LNCaP clone FGC (cell line): Measurements from ENCODE around the gene GUK1.

Experiments
- DNase-seq: peaks from one replicate; pipeline ENCODE4 v3.0.0-alpha.2; 2011; ENCODE audit warnings: low read depth
- H3K4me3 ChIP-seq: 2 replicates; pipeline ENCODE4 v1.5.1; 2011; ENCODE audit warnings: mild to moderate bottlenecking, low read depth, low read length, control low read depth
- TF ChIP-seq, protein P1 (sequence below): IDR thresholded peaks from 2 replicates; pipeline ENCODE4 v1.5.1; 2012; ENCODE audit warnings: mild to moderate bottlenecking; ENCODE audit not compliant: control insufficient read depth, insufficient read depth; ENCODE audit errors: extremely low read depth

GUK1 gene

DNA sequence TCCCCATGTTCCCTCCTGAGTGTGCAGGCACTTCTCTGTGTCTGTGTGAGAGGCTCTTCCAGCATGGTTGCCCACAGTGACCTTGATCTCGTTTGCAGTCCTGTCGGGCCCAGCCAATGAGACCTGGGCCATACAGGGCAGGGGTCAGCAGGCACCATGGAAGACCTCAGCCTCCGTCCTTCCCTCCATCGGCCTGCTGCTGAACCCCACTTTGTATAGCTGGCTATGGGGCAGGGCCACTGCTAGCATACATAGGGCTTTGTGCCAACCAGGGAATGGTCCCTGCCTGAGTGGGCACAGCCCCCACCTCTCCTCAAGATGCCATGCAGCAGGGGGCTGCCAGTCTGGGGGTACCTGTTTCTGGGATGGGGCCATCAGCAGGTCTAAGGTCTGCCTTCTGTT lies 40.7 kb upstream of the GUK1 start:
- TF ChIP-seq, protein P1, sequence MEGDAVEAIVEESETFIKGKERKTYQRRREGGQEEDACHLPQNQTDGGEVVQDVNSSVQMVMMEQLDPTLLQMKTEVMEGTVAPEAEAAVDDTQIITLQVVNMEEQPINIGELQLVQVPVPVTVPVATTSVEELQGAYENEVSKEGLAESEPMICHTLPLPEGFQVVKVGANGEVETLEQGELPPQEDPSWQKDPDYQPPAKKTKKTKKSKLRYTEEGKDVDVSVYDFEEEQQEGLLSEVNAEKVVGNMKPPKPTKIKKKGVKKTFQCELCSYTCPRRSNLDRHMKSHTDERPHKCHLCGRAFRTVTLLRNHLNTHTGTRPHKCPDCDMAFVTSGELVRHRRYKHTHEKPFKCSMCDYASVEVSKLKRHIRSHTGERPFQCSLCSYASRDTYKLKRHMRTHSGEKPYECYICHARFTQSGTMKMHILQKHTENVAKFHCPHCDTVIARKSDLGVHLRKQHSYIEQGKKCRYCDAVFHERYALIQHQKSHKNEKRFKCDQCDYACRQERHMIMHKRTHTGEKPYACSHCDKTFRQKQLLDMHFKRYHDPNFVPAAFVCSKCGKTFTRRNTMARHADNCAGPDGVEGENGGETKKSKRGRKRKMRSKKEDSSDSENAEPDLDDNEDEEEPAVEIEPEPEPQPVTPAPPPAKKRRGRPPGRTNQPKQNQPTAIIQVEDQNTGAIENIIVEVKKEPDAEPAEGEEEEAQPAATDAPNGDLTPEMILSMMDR, result no peak
- H3K4me3 ChIP-seq, result no peak overlapping the region
- DNase-seq, result no peak

DNA sequence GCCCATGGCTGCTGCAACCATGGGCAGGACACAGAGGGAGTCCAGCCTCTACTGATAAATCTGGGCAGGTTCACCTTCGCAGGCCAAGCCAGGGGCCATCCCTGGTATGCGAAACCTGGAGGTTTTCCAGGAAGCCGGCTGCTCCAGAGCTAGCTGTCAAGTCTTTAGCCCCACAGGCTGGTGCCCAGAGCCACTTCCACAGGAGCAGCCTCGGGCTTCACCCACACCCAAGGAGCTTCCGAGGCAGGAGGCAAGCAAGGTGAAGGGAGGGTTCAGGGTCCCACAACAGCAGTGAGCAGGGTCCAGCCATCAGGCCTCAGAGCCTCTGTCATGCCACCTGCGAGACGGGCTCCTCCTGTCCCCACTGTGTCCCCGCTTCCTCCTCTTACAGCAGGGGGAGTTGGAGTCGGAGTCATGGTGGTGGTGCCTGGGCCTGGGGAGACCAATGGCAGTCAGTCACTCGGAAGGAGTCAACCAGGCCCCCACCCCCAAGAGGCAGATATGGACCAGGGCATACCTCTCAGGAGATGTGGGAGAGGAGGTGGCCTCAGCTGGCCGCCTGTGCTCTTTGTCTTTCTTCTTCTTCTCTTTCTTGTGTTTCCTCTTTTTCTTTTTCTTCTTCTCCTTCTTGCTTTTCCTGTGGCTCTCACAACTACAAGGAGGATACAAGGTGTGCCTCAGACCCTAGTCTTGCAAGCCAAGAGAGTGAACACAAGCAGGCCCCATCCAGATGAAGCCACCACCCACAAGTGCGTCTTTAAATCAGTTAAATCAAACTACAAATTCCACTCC lies 39.1 kb upstream of the GUK1 start:
- TF ChIP-seq, protein P1, result no peak
- peak overlapping the region; percentile 87 for H3K4me3 ChIP-seq
- no peak for DNase-seq

DNA sequence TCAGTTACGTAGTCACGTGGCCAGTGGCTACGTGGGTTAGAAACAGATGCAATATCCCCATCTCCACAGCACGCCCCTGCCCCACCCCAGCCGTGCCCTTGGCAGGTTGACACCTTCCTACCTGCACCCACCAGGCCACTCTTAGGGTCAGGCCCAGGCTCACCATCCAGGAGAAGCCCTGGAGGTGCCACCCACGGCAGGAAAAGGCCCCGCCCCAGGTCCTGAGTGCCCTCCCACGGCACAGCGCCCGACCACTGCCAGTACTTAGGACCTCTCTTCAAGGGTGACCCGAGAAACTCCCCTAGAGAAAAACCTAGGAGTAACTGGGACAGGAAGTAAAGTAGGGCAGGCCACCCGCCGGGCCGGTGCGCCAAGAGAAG lies 38.5 kb upstream of the GUK1 start:
- H3K4me3 ChIP-seq, result peak overlapping the region; percentile 87
- DNase-seq, result no peak
- TF ChIP-seq, protein P1, result no peak

DNA sequence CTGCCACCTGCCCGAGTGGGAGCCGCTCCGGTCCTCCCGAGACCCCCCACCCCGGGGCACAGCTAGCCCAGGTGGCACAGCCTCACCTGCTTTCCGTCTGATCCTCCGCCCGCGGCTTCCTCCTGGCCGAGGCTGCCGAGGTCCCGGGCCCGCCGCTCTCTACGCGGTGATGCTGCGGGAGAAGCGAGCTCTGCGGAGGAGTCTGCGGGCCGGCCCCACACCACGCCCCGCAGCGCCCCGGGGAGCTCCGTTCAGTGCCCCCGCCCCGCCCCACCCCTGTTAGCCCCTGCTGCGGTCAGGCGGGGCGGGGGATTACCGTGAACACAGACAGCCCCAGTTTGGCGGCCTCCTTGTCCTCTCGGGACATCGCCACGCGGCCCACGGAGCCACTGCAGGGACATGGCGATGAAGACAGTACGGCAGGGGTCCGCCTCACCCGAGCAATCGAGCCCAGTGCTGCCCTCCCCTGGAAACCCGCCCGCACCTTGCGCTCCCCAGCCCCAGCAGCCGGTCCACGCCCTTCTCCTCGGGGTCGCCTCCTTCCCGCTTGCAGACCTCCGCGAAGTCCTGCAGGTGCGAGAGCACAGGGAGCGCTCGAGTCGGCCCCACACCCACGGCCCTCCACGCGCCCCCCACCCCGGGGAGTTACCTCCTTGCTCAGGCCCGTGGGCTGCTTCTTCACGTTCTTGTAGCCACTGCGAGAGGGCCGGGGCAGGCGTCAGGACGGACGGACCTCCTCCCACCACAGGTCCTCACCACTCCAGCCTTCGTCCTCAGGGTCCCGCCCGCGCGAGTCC lies 37.9 kb upstream of the GUK1 start:
- no peak for DNase-seq
- TF ChIP-seq, protein P1, result peak; percentile 28; the same call in 1 of the 2 replicates
- peak overlapping the region; percentile 87 for H3K4me3 ChIP-seq

DNA sequence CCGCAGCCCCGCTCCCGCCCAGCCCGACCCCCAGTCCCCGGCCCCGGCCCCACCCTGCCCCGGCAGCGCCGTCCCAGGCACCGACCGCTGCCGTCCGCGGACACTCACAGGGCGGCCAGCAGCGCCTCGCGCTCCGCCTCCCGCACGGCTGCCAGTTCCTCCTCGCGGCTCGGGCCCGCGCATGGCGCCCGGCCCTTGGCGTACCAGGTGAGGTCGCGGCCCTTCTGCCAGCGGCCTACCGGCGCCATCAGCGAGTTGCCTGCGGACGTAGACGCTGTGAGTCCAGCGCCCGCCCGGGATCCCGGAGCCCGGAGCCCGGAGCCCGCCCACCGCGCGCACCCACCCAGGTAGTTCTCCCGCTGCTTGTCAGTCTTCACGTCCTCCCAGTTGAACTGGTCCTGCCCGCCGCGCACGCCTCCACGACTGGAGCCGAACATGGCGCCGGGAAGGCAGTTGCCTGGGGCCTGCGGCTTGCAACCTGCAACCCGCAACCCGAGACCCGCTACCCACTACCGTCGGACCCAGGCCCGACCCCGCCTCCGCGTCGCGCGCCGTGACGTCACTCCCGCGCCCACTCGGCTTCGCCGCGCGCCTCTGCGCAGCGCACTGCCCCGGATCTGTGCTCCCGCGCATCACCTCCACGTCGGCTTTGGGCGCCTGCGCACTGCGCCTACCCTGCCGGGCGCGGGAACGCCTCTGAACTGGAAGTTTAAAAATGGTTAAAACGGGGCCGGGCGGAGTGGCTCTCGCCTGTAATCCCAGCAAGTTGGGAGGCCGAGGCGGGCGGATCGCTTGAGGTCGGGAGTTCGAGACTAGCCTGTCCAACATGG lies 37.1 kb upstream of the GUK1 start, which contains the start of gene C1orf35:
TSS of gene C1orf35 (minus strand) at position 535 of the 830 bp plus-strand sequence. CDS start at position 437, 98 bp downstream.
- DNase-seq, result peak; percentile 73
- TF ChIP-seq, protein P1, result no peak
- peak within 1 kb of the TSS; percentile 87 for H3K4me3 ChIP-seq

DNA sequence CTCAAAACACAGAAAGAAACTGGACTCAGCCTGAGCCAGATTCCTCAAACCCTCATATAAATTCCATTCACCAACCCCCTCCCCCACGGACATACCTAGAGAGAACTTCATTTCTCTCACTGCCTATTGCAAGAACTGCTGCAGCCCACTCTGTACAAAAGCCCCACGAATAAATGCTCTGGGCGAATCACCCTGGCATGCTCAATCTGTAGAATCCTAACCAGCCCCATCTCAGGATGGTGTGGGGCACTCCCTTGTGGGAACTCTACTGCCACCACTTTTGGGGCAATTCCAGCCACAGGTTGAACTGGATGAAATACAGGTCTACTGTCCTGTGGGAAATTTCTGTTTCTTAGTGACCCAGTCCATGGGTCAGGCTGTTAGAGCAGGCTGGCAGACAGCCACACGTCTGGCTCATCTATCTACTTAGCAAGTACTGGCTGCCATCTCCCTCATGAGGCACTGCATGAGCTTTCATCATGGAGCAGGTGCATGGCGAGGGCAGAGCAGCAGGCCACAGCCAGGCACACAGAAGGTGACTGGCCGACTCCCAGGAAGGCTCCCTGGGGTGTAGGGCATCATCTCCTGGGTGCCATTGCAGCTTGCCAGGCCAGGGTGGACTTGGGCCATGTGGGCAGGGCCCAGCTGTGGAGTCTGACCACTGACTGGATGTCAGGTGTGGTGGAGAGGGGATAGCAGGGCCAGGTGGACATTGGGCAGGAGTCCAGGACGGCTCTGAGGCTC lies 35.4 kb upstream of the GUK1 start:
- H3K4me3 ChIP-seq, result no peak overlapping the region
- TF ChIP-seq, protein P1, result no peak

More for the DNA sequence above, 35.4 kb upstream of the GUK1 start:
- no peak for DNase-seq
